Smooth muscle cell (in vitro differentiated cells): ENCODE measurements around the gene NARS2. TPM values are rescaled to one million over a fixed set of nuclear protein-coding genes. Genes with fewer than 3 reads are reported as not detected.

Source experiments
- DNase-seq: peaks from one replicate; lab custom pipeline; 2025; ENCODE audit not compliant: unreplicated experiment; lab: John Stamatoyannopoulos, UW
- H2AFZ ChIP-seq: fragments of 200-600 bp; sonication (generic); 2 replicates; pipeline ENCODE4 v1.6.0; 2016; ENCODE audit warnings: antibody characterized with exemption, low read depth, mild to moderate bottlenecking
- H3F3A ChIP-seq: fragments of 200-600 bp; sonication (generic); 2 replicates; pipeline ENCODE4 v1.6.0; 2017; ENCODE audit warnings: antibody characterized with exemption, low read depth
- H3K27ac ChIP-seq: fragments of 200-600 bp; sonication (generic); 2 replicates; pipeline ENCODE4 v1.5.1; 2016; ENCODE audit warnings: low read depth, mild to moderate bottlenecking
- H3K27me3 ChIP-seq: fragments of 200-600 bp; sonication (generic); 2 replicates; pipeline ENCODE4 v1.6.1; 2016; ENCODE audit warnings: low read depth, mild to moderate bottlenecking
- H3K36me3 ChIP-seq: fragments of 200-600 bp; sonication (generic); 2 replicates; pipeline ENCODE4 v1.5.1; 2016; ENCODE audit warnings: low read depth
- H3K4me1 ChIP-seq: fragments of 200-600 bp; sonication (generic); 2 replicates; pipeline ENCODE4 v1.5.1; 2016; ENCODE audit warnings: low read depth
- H3K4me2 ChIP-seq: fragments of 200-600 bp; sonication (generic); 2 replicates; pipeline ENCODE4 v1.6.0; 2016; ENCODE audit warnings: mild to moderate bottlenecking
- H3K4me3 ChIP-seq: fragments of 200-600 bp; sonication (generic); 2 replicates; pipeline ENCODE4 v1.5.1; 2016; ENCODE audit warnings: mild to moderate bottlenecking
- H3K79me2 ChIP-seq: fragments of 200-600 bp; sonication (generic); 2 replicates; pipeline ENCODE4 v1.6.0; 2016; ENCODE audit warnings: low read depth, mild to moderate bottlenecking
- H3K9ac ChIP-seq: fragments of 200-600 bp; sonication (generic); 2 replicates; pipeline ENCODE4 v1.6.0; 2016; ENCODE audit warnings: low read depth
- H3K9me3 ChIP-seq: fragments of 200-600 bp; sonication (generic); replicated peaks from 2 replicates; pipeline ENCODE4 v1.5.1; 2016; ENCODE audit warnings: low read depth
- H4K20me1 ChIP-seq: fragments of 200-600 bp; sonication (generic); 2 replicates; pipeline ENCODE4 v1.6.0; 2016; ENCODE audit warnings: low read depth
- WGBS: methylation state at CpG from one replicate; pipeline ENCODE4 v1.1.7; 2016; ENCODE audit warnings: low lambda C conversion rate; 5-methylcytosine and 5-hydroxymethylcytosine counted together
- polyA plus RNA-seq: library from polyadenylated mRNA; unstranded; fragments of >200 nt; fragmentation: Nextera tagmentation; extraction: Ambion mirVana; gene quantifications from 2 replicates; pipeline ENCODE4 v1.2.1, GENCODE V29; 2016
- total RNA-seq: library from RNA; depleted of rRNA; stranded (reverse); fragments of >200 nt; gene quantifications from 2 replicates; pipeline ENCODE4 v1.2.3, GENCODE V29; 2014
- TF ChIP-seq, protein P1 (sequence below): fragments of 200-600 bp; sonication (generic); IDR thresholded peaks from 2 replicates; pipeline ENCODE4 v1.5.1; 2017; ENCODE audit warnings: borderline replicate concordance, mild to moderate bottlenecking, antibody characterized with exemption; ENCODE audit not compliant: insufficient read depth, poor library complexity, severe bottlenecking

The NARS2 gene
- total and polyA plus RNA-seq, 2 experiments from 2014 or later, result 12.2 to 17.4 TPM

- peak overlapping the region; percentile 92 for H3K4me2 ChIP-seq
- H4K20me1 ChIP-seq, result no peaks in the 10 kb centered on the region
- under 1% methylated on average over 60 of the region's 68 CpGs for WGBS
- peak overlapping the region; percentile 85 for H3K27ac ChIP-seq
- no peaks in the 10 kb centered on the region for H3K27me3 ChIP-seq
- TF ChIP-seq, protein P1, sequence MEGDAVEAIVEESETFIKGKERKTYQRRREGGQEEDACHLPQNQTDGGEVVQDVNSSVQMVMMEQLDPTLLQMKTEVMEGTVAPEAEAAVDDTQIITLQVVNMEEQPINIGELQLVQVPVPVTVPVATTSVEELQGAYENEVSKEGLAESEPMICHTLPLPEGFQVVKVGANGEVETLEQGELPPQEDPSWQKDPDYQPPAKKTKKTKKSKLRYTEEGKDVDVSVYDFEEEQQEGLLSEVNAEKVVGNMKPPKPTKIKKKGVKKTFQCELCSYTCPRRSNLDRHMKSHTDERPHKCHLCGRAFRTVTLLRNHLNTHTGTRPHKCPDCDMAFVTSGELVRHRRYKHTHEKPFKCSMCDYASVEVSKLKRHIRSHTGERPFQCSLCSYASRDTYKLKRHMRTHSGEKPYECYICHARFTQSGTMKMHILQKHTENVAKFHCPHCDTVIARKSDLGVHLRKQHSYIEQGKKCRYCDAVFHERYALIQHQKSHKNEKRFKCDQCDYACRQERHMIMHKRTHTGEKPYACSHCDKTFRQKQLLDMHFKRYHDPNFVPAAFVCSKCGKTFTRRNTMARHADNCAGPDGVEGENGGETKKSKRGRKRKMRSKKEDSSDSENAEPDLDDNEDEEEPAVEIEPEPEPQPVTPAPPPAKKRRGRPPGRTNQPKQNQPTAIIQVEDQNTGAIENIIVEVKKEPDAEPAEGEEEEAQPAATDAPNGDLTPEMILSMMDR, result no peak
- peaks cover 15% of the 10 kb centered on the region for H3F3A ChIP-seq
- no peaks in the 10 kb centered on the region for H3K9me3 ChIP-seq
- no peak for DNase-seq
- peaks cover 34% of the 10 kb centered on the region for H3K79me2 ChIP-seq
- peak overlapping the region; percentile 92 for H3K9ac ChIP-seq
- H3K4me1 ChIP-seq, result peaks cover 24% of the 10 kb centered on the region
- peak overlapping the region; percentile 70 for H3K4me3 ChIP-seq
- H2AFZ ChIP-seq, result peak overlapping the region; percentile 25
- H3K36me3 ChIP-seq, result no peaks in the 10 kb centered on the region
These were observed 156.6 kb downstream of the NARS2 start for GRCh38 chr11:78417888-78418583.

DNA sequence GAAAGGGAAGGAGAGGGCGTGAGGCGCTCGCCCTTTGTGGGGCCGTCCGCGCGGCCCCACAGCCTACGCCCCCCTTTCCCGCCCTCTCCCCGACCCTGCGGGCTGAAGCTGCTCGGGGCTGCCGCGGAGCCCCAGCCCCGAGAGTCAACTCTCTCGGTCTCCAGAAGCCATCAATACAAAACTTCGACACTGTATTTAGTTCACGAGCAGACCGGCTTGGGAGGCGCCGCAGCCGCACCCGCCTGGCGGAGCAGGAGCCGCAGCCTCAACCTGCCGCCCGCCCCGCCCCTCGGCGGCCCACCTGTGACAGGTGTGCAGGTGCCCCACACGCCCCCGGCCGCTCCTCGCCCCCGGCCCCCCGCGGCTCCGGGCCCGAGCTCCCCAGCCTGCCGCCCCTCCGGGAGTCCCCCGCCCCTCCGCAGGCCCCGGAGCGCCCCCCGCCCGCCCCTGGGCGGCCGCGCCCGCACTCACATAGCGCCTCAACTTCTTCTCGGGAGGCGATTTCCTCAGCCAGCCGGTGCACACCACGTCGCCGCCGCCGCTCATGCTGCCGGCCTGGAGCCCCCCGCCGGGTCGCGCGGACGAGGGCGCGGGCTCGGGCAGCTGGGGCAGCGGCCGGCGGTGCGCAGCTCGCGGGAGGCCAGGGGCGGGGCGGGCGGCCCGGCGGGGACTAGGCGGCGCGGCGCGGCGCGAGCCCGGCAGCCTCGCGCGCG, 157.3 kb downstream of the NARS2 start, which contains the start of gene GAB2:
TSS of gene GAB2 (minus strand) at position 646 of the 713 bp plus-strand sequence. CDS start at position 546, 100 bp downstream.
- H2AFZ ChIP-seq, result peak within 1 kb of the TSS; percentile 60
- peak within 1 kb of the TSS; percentile 88 for H3K27ac ChIP-seq
- H3K36me3 ChIP-seq, result no peaks in the 10 kb centered on the region
- H3K4me3 ChIP-seq, result peak within 1 kb of the TSS; percentile 71
- peaks cover 41% of the 10 kb centered on the region for H3K79me2 ChIP-seq
- no peaks in the 10 kb centered on the region for H3K27me3 ChIP-seq
- peak within 1 kb of the TSS; percentile 92 for H3K9ac ChIP-seq
- DNase-seq, result peak; percentile 40
- WGBS, result 1% methylated on average over 30 of the region's 93 CpGs
- H3K9me3 ChIP-seq, result no peaks in the 10 kb centered on the region
- TF ChIP-seq, protein P1, result no peak
- H3K4me1 ChIP-seq, result peaks cover 24% of the 10 kb centered on the region
- peak within 1 kb of the TSS; percentile 93 for H3K4me2 ChIP-seq
- no peaks in the 10 kb centered on the region for H4K20me1 ChIP-seq
- peaks cover 15% of the 10 kb centered on the region for H3F3A ChIP-seq

GRCh38 chr11:78416285-78417174, 158.1 kb downstream of the NARS2 start:
- DNase-seq, result peak; percentile 74
- Histone ChIP-seq H3K4me2 (peak overlapping the region; percentile 93), H2AFZ (peak overlapping the region; percentile 60), H3K9me3 (no peaks in the 10 kb centered on the region), H3K4me1 (peaks cover 24% of the 10 kb centered on the region), H3K9ac (peak overlapping the region; percentile 73), H3K27ac (peak overlapping the region; percentile 88), H3K27me3 (no peaks in the 10 kb centered on the region), H3K4me3 (peak overlapping the region; percentile 71), H3K36me3 (no peaks in the 10 kb centered on the region), H4K20me1 (no peaks in the 10 kb centered on the region), H3K79me2 (peaks cover 49% of the 10 kb centered on the region), H3F3A (peaks cover 15% of the 10 kb centered on the region)
- WGBS, result under 1% methylated on average over 38 of the region's 38 CpGs
- TF ChIP-seq, protein P1, result peak; percentile 47
